Astrocyte of the spinal cord (primary cell): Measurements from ENCODE around the gene PRPSAP2.

Source experiments
- DNase-seq: peaks from one replicate; pipeline ENCODE4 v3.0.0; 2011; ENCODE audit warnings: low read depth, low spot score
- H3K4me3 ChIP-seq: 2 replicates; pipeline ENCODE4 v1.5.1; 2011; ENCODE audit warnings: low read depth, mild to moderate bottlenecking, low read length, moderate library complexity
- CTCF ChIP-seq: IDR thresholded peaks from 2 replicates; pipeline ENCODE4 v1.5.1; 2012; ENCODE audit warnings: low read depth, mild to moderate bottlenecking, low read length, inconsistent platforms
- in situ Hi-C: cut with HindIII; loops from 2 replicates; pipeline ENCODE4 v1.10.0; 2017; ENCODE audit warnings: low sequenced_read_pairs

The PRPSAP2 gene

GRCh38 chr17:18910881-18911280, 53.0 kb downstream of the PRPSAP2 start:
- no peak overlapping the region for H3K4me3 ChIP-seq
- no peak for DNase-seq
- in situ Hi-C loops, result no loop called here
- no peak for TF ChIP-seq CTCF

- in situ Hi-C loops, result no loop called here
- no peak overlapping the region for H3K4me3 ChIP-seq
- no peak for TF ChIP-seq CTCF
- no peak for DNase-seq
Observed at GRCh38 chr17:18916816-18917500, 59.0 kb downstream of the PRPSAP2 start.

GRCh38 chr17:18917506-18918032, 59.6 kb downstream of the PRPSAP2 start:
- no peak for TF ChIP-seq CTCF
- H3K4me3 ChIP-seq, result no peak overlapping the region
- in situ Hi-C loops, result no loop called here
- no peak for DNase-seq

- no peak for DNase-seq
- in situ Hi-C loops, result no loop called here
- no peak for TF ChIP-seq CTCF
- H3K4me3 ChIP-seq, result no peak overlapping the region
Observed at GRCh38 chr17:18919963-18920362, 62.0 kb downstream of the PRPSAP2 start.

GRCh38 chr17:18920911-18921441, 63.0 kb downstream of the PRPSAP2 start:
- no peak for DNase-seq
- H3K4me3 ChIP-seq, result no peak overlapping the region
- TF ChIP-seq CTCF, result no peak
- in situ Hi-C loops, result no loop called here

GRCh38 chr17:18921485-18921884, 63.6 kb downstream of the PRPSAP2 start:
- no peak for DNase-seq
- H3K4me3 ChIP-seq, result no peak overlapping the region
- no peak for TF ChIP-seq CTCF
- in situ Hi-C loops, result no loop called here
